ENCODE results near the gene DRP2. TPM values are rescaled to one million over a fixed set of nuclear protein-coding genes. Genes with fewer than 3 reads are reported as not detected.

The DRP2 gene
- total RNA-seq, 1 experiment from 2014 or later = 0.04 TPM

DNA sequence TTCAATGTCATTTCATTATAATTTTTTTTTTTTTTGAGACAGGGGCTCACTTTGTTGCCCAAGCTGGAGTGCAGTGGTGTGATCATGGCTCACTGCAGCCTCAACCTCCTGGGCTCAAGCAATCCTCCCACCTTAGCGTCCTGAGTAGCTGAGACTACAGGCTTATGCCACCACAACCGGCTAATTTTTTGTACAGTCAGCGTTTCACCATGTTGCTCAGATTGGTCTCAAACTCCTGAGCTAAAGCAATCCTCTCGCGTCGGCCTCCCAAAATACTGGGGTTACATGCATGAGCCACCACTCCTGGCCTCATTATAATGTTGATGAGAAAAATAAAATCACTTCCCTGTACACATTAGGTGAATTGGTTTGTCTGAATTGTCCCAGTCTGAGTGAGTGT is 54.6 kb downstream of the DRP2 start:
- H2BK5ac ChIP-seq (ENCODE audit: insufficient read length, low read length) = no peak overlapping the region
- Mint-ChIP-seq H3K4me1 (no peaks in the 10 kb centered on the region), H3K27me3 (ENCODE audit: low read depth) (no peaks in the 10 kb centered on the region; the same call in 1 of the 2 replicates), H3K9me3 (peaks cover 50 to 53% of the 10 kb centered on the region in 2 experiments), H3K4me3 (no peak overlapping the region), H3K36me3 (ENCODE audit: insufficient read depth in 1 of 3, low read depth in 3 of 3) (peaks cover 0 to 3% (median 0%) of the 10 kb centered on the region in 3 experiments; a peak in 2 of 7 replicates), H3K27ac (no peak overlapping the region)
- no peak overlapping the region for H2AK5ac ChIP-seq (ENCODE audit: insufficient read length, low read length)
- H3K18ac ChIP-seq (ENCODE audit: insufficient read length, low read depth, low read length) = no peak overlapping the region
- H2BK12ac ChIP-seq (ENCODE audit: insufficient read length, low read depth, low read length) = no peak overlapping the region
- no peak overlapping the region for H4K91ac ChIP-seq (ENCODE audit: insufficient read length, low read depth, low read length)
- H3K4me1 ChIP-seq (ENCODE audit: insufficient read depth, low read length) = no peaks in the 10 kb centered on the region
- no peaks in the 10 kb centered on the region for H3K23me2 ChIP-seq (ENCODE audit: insufficient read length, low read depth, low read length, poor library complexity, severe bottlenecking)
- H2BK120ac ChIP-seq (ENCODE audit: low read depth, low read length, poor library complexity, severe bottlenecking) = no peak overlapping the region
- H4K20me1 ChIP-seq (ENCODE audit: control insufficient read depth, insufficient read depth, insufficient read length) = no peaks in the 10 kb centered on the region
- no CpG with 5 or more reads among the region's 6 CpGs for WGBS (ENCODE audit: extremely low coverage, insufficient read length, low lambda C conversion rate)
- no peak overlapping the region for H4K5ac ChIP-seq (ENCODE audit: insufficient read length, low read depth, low read length)
- no peak overlapping the region for H2BK20ac ChIP-seq (ENCODE audit: low read depth, low read length, poor library complexity, severe bottlenecking)
- DNase-seq = no peak
- H3K9ac ChIP-seq (ENCODE audit: extremely low read depth, insufficient read length, low read length) = no peak overlapping the region
- H3K27ac ChIP-seq (ENCODE audit: insufficient read length, low read depth, low read length) = no peak overlapping the region
- no peak overlapping the region for H3K4me2 ChIP-seq (ENCODE audit: insufficient read depth, insufficient read length, low read length)
- H3K14ac ChIP-seq (ENCODE audit: insufficient read depth, low read length) = no peak overlapping the region
- H3K9me3 ChIP-seq (ENCODE audit: control insufficient read depth, low read depth, low read length) = peaks cover 30% of the 10 kb centered on the region
- H3K56ac ChIP-seq (ENCODE audit: insufficient read length, low read depth, low read length) = no peak overlapping the region
- TF ChIP-seq, protein P1, sequence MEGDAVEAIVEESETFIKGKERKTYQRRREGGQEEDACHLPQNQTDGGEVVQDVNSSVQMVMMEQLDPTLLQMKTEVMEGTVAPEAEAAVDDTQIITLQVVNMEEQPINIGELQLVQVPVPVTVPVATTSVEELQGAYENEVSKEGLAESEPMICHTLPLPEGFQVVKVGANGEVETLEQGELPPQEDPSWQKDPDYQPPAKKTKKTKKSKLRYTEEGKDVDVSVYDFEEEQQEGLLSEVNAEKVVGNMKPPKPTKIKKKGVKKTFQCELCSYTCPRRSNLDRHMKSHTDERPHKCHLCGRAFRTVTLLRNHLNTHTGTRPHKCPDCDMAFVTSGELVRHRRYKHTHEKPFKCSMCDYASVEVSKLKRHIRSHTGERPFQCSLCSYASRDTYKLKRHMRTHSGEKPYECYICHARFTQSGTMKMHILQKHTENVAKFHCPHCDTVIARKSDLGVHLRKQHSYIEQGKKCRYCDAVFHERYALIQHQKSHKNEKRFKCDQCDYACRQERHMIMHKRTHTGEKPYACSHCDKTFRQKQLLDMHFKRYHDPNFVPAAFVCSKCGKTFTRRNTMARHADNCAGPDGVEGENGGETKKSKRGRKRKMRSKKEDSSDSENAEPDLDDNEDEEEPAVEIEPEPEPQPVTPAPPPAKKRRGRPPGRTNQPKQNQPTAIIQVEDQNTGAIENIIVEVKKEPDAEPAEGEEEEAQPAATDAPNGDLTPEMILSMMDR (conservative IDR thresholded peaks at IDR 0.05) = no peak
- no peak overlapping the region for H4K8ac ChIP-seq (replicated peaks; ENCODE audit: insufficient read length, low read depth, low read length)
- H3K23ac ChIP-seq (ENCODE audit: insufficient read length, low read depth, low read length) = no peak overlapping the region
- no peaks in the 10 kb centered on the region for H3K79me2 ChIP-seq (ENCODE audit: insufficient read depth, low read length)
- no peak overlapping the region for H2AFZ ChIP-seq (ENCODE audit: low read length)
- H3K27me3 ChIP-seq (ENCODE audit: insufficient read depth, low read length) = no peaks in the 10 kb centered on the region
- no peak overlapping the region for H3T11ph ChIP-seq (ENCODE audit: low read length)
- H2BK15ac ChIP-seq (ENCODE audit: low read depth, low read length) = no peak overlapping the region
- no peaks in the 10 kb centered on the region for H3K79me1 ChIP-seq (ENCODE audit: insufficient read depth, low read depth, low read length, poor library complexity, severe bottlenecking)
- no peak overlapping the region for H3K4ac ChIP-seq (ENCODE audit: low read depth, low read length)

All from H9 (cell line).